HG03442 (cell line): Measurements from ENCODE around the gene RANBP17.
"Not testable (repeated sequence)": the region's sequence is repeated elsewhere in the genome, so short reads cannot be mapped to it uniquely, and the experiment has no call there.

Source experiments
- ATAC-seq: cut with Tn5 transposase; IDR thresholded peaks from one replicate; pipeline ENCODE4 v1.9.1; 2021; ENCODE audit warnings: mild to moderate bottlenecking, moderate library complexity; ENCODE audit not compliant: unreplicated experiment

Gene RANBP17

GRCh38 chr5:170861917-170862766 lies at the start of gene RANBP17:
TSS of gene RANBP17 (plus strand) at chr5:170862018.
- ATAC-seq: no peak

GRCh38 chr5:170813231-170813630 lies 48.6 kb upstream of the RANBP17 start:
- ATAC-seq: no peak

- no peak for ATAC-seq
These were observed 44.6 kb upstream of the RANBP17 start for GRCh38 chr5:170817195-170817594.

- ATAC-seq: no peak
These were observed 43.6 kb upstream of the RANBP17 start for GRCh38 chr5:170818232-170818631.

GRCh38 chr5:170819824-170820223 lies 42.0 kb upstream of the RANBP17 start:
- no peak for ATAC-seq

- ATAC-seq: no peak
These were observed 40.5 kb upstream of the RANBP17 start for GRCh38 chr5:170821257-170821800.

- ATAC-seq: no peak
These were observed 35.7 kb upstream of the RANBP17 start for GRCh38 chr5:170826117-170826516.

GRCh38 chr5:170832241-170832640 lies 29.6 kb upstream of the RANBP17 start:
- no peak for ATAC-seq

- not testable (repeated sequence) for ATAC-seq
These were observed 27.8 kb upstream of the RANBP17 start for GRCh38 chr5:170833981-170834380.

GRCh38 chr5:170836226-170836625 lies 25.6 kb upstream of the RANBP17 start:
- no peak for ATAC-seq

- ATAC-seq: no peak
These were observed 17.9 kb upstream of the RANBP17 start for GRCh38 chr5:170843870-170844269.

- no peak for ATAC-seq
These were observed 17.2 kb upstream of the RANBP17 start for GRCh38 chr5:170844651-170845050.

- no peak for ATAC-seq
These were observed 15.4 kb upstream of the RANBP17 start for GRCh38 chr5:170846416-170846815.

GRCh38 chr5:170846846-170847245 lies 15.0 kb upstream of the RANBP17 start:
- ATAC-seq: no peak

- ATAC-seq: no peak
These were observed 13.8 kb upstream of the RANBP17 start for GRCh38 chr5:170848033-170848432.

GRCh38 chr5:170849374-170849773 lies 12.4 kb upstream of the RANBP17 start:
- no peak for ATAC-seq

GRCh38 chr5:170854566-170854965 lies 7.3 kb upstream of the RANBP17 start:
- ATAC-seq: no peak

GRCh38 chr5:170857066-170857465 lies 4.8 kb upstream of the RANBP17 start:
- no peak for ATAC-seq

- ATAC-seq: no peak
These were observed 1.4 kb upstream of the RANBP17 start for GRCh38 chr5:170860415-170860814.

- ATAC-seq: no peak
These were observed 776 bp upstream of the RANBP17 start for GRCh38 chr5:170860818-170861666.

- ATAC-seq: no peak
These were observed 226 bp upstream of the RANBP17 start for GRCh38 chr5:170861667-170861916.

GRCh38 chr5:170863646-170864045 lies 1.8 kb downstream of the RANBP17 start:
- no peak for ATAC-seq
